ENCODE data around the gene PICK1. TPM values are rescaled to one million over a fixed set of nuclear protein-coding genes. Genes with fewer than 3 reads are reported as not detected.

PICK1 gene
- total RNA-seq, 1 donor from 2014 or later: 21.1 TPM

- TF ChIP-seq CTCF (IDR thresholded peaks at IDR 0.05; ENCODE audit: borderline replicate concordance): no peak
- Histone ChIP-seq H3K27ac (replicated peaks) (no peak overlapping the region), H3K36me3 (no peaks in the 10 kb centered on the region), H3K4me3 (no peak overlapping the region), H3K4me1 (peaks cover 20% of the 10 kb centered on the region), H3K27me3 (ENCODE audit: low read depth) (no peaks in the 10 kb centered on the region), H3K9me3 (replicated peaks) (no peaks in the 10 kb centered on the region)
- intact Hi-C loops (cut with micrococcal nuclease): no loop called here
- no peak for DNase-seq
Observed at GRCh38 chr22:38021206-38021605, 36.0 kb upstream of the PICK1 start.

DNA sequence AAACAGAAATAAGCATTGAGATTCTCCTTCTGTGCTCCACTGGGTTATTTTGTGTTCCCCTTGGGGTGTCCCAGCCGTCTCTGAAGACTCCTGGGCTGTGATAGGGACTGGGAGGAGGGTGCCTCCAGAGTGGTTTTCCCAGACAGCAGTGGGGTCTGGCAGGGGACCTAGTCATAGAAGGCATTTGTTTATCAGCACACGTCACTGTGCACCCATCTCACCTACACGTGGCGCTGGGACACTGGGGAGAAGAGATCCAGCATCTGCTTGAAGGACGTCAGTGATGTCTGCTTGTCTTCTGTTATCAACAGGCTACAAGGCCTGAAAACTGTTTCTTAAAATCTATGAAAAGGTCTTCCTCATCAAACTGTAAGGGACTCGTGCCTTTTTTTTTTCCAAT is 34.2 kb upstream of the PICK1 start:
- H3K27me3 ChIP-seq (ENCODE audit: low read depth): no peaks in the 10 kb centered on the region
- no peak for DNase-seq

GRCh38 chr22:38025514-38025913 is 31.7 kb upstream of the PICK1 start:
- H3K4me1 ChIP-seq: peaks cover 4% of the 10 kb centered on the region
- no peak for DNase-seq
- no peaks in the 10 kb centered on the region for H3K9me3 ChIP-seq (replicated peaks)
- no peak overlapping the region for H3K4me3 ChIP-seq
- H3K36me3 ChIP-seq: no peaks in the 10 kb centered on the region
- no peak overlapping the region for H3K27ac ChIP-seq (replicated peaks)
- no peaks in the 10 kb centered on the region for H3K27me3 ChIP-seq (ENCODE audit: low read depth)
- TF ChIP-seq CTCF (IDR thresholded peaks at IDR 0.05; ENCODE audit: borderline replicate concordance): no peak
- intact Hi-C loops (cut with micrococcal nuclease): no loop called here

More for the DNA sequence above, 34.2 kb upstream of the PICK1 start:
- intact Hi-C loops (cut with micrococcal nuclease): no loop called here
- H3K36me3 ChIP-seq: no peaks in the 10 kb centered on the region
- H3K4me3 ChIP-seq: no peak overlapping the region
- no peak overlapping the region for H3K27ac ChIP-seq (replicated peaks)
- no peak for TF ChIP-seq CTCF (IDR thresholded peaks at IDR 0.05; ENCODE audit: borderline replicate concordance)
- H3K9me3 ChIP-seq (replicated peaks): no peaks in the 10 kb centered on the region
- H3K4me1 ChIP-seq: peaks cover 5% of the 10 kb centered on the region

- Histone ChIP-seq H3K36me3 (no peaks in the 10 kb centered on the region), H3K9me3 (replicated peaks) (no peaks in the 10 kb centered on the region), H3K27me3 (ENCODE audit: low read depth) (no peaks in the 10 kb centered on the region), H3K4me1 (peaks cover 4% of the 10 kb centered on the region), H3K4me3 (no peak overlapping the region), H3K27ac (replicated peaks) (peak overlapping the region; percentile 48)
- intact Hi-C loops (cut with micrococcal nuclease): no loop called here
- TF ChIP-seq CTCF (IDR thresholded peaks at IDR 0.05; ENCODE audit: borderline replicate concordance): no peak
- DNase-seq: no peak
Observed at GRCh38 chr22:38026130-38027111, 30.8 kb upstream of the PICK1 start.

- H3K4me1 ChIP-seq: peaks cover 4% of the 10 kb centered on the region
- no peaks in the 10 kb centered on the region for H3K27me3 ChIP-seq (ENCODE audit: low read depth)
- DNase-seq: no peak
- intact Hi-C loops (cut with micrococcal nuclease): no loop called here
- H3K27ac ChIP-seq (replicated peaks): peak overlapping the region; percentile 48
- no peaks in the 10 kb centered on the region for H3K9me3 ChIP-seq (replicated peaks)
- H3K36me3 ChIP-seq: no peaks in the 10 kb centered on the region
- no peak for TF ChIP-seq CTCF (IDR thresholded peaks at IDR 0.05; ENCODE audit: borderline replicate concordance)
- H3K4me3 ChIP-seq: no peak overlapping the region
Observed at GRCh38 chr22:38027487-38027886, 29.7 kb upstream of the PICK1 start.

Data from left ventricle myocardium inferior (tissue), 1 donor.